Karpas-422 (cell line): Measurements from ENCODE around the gene SASH1. TPM values are rescaled to one million over a fixed set of nuclear protein-coding genes. Genes with fewer than 3 reads are reported as not detected.
A peak's percentile ranks its signal among the peaks of the same experiment; 100 is the strongest.

ENCODE experiments used
- DNase-seq: peaks from one replicate; pipeline ENCODE4 v3.0.0-alpha.2; 2015
- H2AFZ ChIP-seq: fragments of 200-600 bp; sonication (generic); 2 replicates; pipeline ENCODE4 v1.6.1; 2014; ENCODE audit warnings: antibody characterized with exemption, low read length, mixed read lengths
- H3K27ac ChIP-seq: fragments of 200-600 bp; sonication (generic); 2 replicates; pipeline ENCODE4 v1.5.1; 2014; ENCODE audit warnings: mild to moderate bottlenecking, low read length, moderate library complexity
- H3K27me3 ChIP-seq: fragments of 200-600 bp; sonication (generic); 2 replicates; pipeline ENCODE4 v1.6.1; 2014; ENCODE audit warnings: low read length, mixed read lengths
- H3K36me3 ChIP-seq: fragments of 200-600 bp; sonication (generic); 2 replicates; pipeline ENCODE4 v1.6.1; 2014; ENCODE audit warnings: low read length, mixed read lengths; ENCODE audit not compliant: insufficient read depth
- H3K4me1 ChIP-seq: fragments of 200-600 bp; sonication (generic); 2 replicates; pipeline ENCODE4 v1.6.1; 2014; ENCODE audit warnings: mild to moderate bottlenecking, low read length, mixed read lengths
- H3K4me2 ChIP-seq: fragments of 200-600 bp; sonication (generic); 2 replicates; pipeline ENCODE4 v1.6.1; 2014; ENCODE audit warnings: low read length, low read depth, mild to moderate bottlenecking; ENCODE audit not compliant: poor library complexity, severe bottlenecking
- H3K4me3 ChIP-seq: fragments of 200-600 bp; sonication (generic); 2 replicates; pipeline ENCODE4 v1.5.1; 2014; ENCODE audit warnings: mild to moderate bottlenecking, antibody characterized with exemption, low read length, mixed read lengths
- H3K79me2 ChIP-seq: fragments of 200-600 bp; sonication (generic); 2 replicates; pipeline ENCODE4 v1.6.1; 2014; ENCODE audit warnings: mild to moderate bottlenecking, low read length, mixed read lengths
- H3K9ac ChIP-seq: fragments of 200-600 bp; sonication (generic); 2 replicates; pipeline ENCODE4 v1.6.0; 2014; ENCODE audit warnings: low read length
- H3K9me2 ChIP-seq: fragments of 200-600 bp; sonication (generic), shearing (Covaris generic); replicated peaks from 2 replicates; pipeline ENCODE4 v1.6.0; 2014; ENCODE audit warnings: mild to moderate bottlenecking, low read length, moderate library complexity; ENCODE audit not compliant: insufficient read depth
- H3K9me3 ChIP-seq: fragments of 300-700, 200-600 bp; sonication (generic); 2 replicates; pipeline ENCODE4 v1.6.1; 2014; ENCODE audit warnings: low read length, mixed read lengths
- H4K20me1 ChIP-seq: fragments of 200-600 bp; sonication (generic); 2 replicates; pipeline ENCODE4 v1.6.1; 2014; ENCODE audit warnings: mild to moderate bottlenecking, antibody characterized with exemption, low read length, low read depth; ENCODE audit not compliant: insufficient read depth
- total RNA-seq: library from RNA; depleted of rRNA; stranded (reverse); fragments of >200 nt; shearing (Covaris generic); gene quantifications from 2 replicates; pipeline ENCODE4 v1.2.3, GENCODE V29; 2014; ENCODE audit warnings: low replicate concordance

The SASH1 gene
- total RNA-seq, 1 experiment from 2014 or later: 0.15 TPM

- Histone ChIP-seq H3K4me3 (no peak overlapping the region), H3K9me2 (no peaks in the 10 kb centered on the region), H2AFZ (peak overlapping the region; percentile 58), H4K20me1 (no peaks in the 10 kb centered on the region), H3K36me3 (no peaks in the 10 kb centered on the region), H3K9ac (no peak overlapping the region), H3K27ac (no peak overlapping the region), H3K4me2 (no peak overlapping the region), H3K79me2 (no peaks in the 10 kb centered on the region), H3K4me1 (no peaks in the 10 kb centered on the region), H3K27me3 (no peaks in the 10 kb centered on the region), H3K9me3 (no peaks in the 10 kb centered on the region)
- DNase-seq: no peak
Observed at GRCh38 chr6:148440877-148441453, 98.3 kb downstream of the SASH1 start.

DNA sequence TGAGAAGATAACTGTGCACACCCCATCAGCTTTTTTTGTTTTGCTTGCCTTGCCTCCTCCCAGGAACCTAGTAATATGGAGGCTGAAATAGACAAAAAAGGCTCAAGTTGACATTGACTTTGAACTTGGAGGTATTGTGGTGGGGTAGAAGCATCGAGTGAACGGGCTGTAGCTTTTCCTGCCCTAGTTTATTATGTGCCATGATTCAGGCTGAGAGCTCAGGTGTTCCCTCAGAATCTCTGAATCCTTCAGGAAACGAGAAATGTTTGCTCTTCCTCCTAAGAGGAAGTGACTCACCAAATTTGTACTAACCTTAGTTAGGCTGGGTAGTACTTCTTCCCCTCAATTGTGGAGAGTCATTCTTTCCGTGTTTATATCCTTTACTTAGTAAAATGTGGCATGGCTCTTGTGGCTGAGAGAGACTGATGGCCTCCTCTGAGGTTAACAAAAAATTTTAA, 98.8 kb downstream of the SASH1 start:
- Histone ChIP-seq H2AFZ (peak overlapping the region; percentile 58), H3K9ac (no peak overlapping the region), H3K27me3 (no peaks in the 10 kb centered on the region), H3K4me1 (no peaks in the 10 kb centered on the region), H4K20me1 (no peaks in the 10 kb centered on the region), H3K9me2 (no peaks in the 10 kb centered on the region), H3K79me2 (no peaks in the 10 kb centered on the region), H3K27ac (no peak overlapping the region), H3K36me3 (no peaks in the 10 kb centered on the region), H3K4me2 (no peak overlapping the region), H3K4me3 (no peak overlapping the region), H3K9me3 (no peaks in the 10 kb centered on the region)
- DNase-seq: no peak

DNA sequence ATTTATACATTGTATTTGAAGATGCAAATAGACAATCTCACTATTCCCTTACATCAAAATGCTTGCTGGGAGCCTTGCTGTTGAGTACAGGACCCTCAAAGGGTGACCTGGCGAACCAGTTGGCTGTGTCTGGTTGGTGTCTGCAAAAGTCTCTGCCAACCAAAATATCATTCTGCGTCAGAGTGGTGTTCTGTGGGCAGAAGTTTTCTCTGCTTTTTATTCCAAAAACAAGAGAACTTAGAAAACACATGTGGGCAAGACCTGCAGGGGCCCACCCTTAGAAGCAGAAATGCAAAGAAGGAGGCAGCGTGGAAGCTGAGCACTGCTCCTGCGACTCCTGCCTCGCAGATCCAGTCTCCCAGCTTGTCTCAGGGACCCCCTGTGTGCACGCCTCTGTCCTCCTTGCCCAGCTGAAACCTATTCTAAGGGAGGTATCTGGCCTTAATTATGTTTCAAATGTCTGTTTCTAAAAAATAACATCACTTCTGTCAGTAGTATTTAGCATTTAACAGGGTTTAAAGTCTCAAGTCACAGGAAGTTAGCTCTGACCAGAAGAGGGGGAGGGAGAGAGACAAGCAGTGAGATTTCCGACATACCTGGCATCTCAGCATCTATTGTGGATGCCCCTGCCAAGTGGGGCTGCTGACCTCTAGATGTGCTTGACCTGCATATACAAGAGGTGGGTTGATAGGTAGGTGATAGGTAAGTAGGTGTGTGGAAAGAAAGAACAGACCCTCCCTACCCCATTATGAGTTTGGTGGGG, 101.3 kb downstream of the SASH1 start:
- H3K27ac ChIP-seq: no peak overlapping the region
- no peaks in the 10 kb centered on the region for H3K4me1 ChIP-seq
- no peaks in the 10 kb centered on the region for H3K27me3 ChIP-seq
- no peaks in the 10 kb centered on the region for H3K36me3 ChIP-seq
- no peaks in the 10 kb centered on the region for H3K9me2 ChIP-seq
- no peaks in the 10 kb centered on the region for H3K79me2 ChIP-seq
- no peak overlapping the region for H3K4me2 ChIP-seq
- no peak for DNase-seq
- H2AFZ ChIP-seq: no peak overlapping the region
- no peaks in the 10 kb centered on the region for H3K9me3 ChIP-seq
- no peaks in the 10 kb centered on the region for H4K20me1 ChIP-seq
- no peak overlapping the region for H3K9ac ChIP-seq
- no peak overlapping the region for H3K4me3 ChIP-seq

DNA sequence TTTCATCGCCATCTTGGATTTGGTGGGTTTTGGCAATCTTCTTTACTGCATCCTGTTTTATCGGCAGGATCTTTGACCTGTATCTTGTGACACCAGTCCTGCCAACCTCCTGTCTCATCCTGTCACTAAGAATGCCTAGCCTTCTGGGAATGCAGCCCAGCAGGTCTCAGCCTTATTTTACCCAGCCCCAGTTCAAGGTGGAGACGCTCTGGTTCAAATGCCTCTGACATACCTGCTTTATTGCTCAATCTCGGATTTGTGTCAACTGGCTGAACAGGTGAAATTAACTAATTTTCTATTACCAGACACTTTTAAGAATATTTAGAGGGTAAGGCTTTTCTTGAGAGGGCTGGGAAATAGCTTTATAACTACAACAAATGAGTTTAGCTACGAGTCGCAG, 102.5 kb downstream of the SASH1 start:
- Histone ChIP-seq H3K4me1 (no peaks in the 10 kb centered on the region), H3K4me2 (no peak overlapping the region), H3K36me3 (no peaks in the 10 kb centered on the region), H2AFZ (no peak overlapping the region), H3K9me2 (no peaks in the 10 kb centered on the region), H3K27ac (no peak overlapping the region), H3K9ac (no peak overlapping the region), H3K27me3 (no peaks in the 10 kb centered on the region), H3K79me2 (no peaks in the 10 kb centered on the region), H3K9me3 (no peaks in the 10 kb centered on the region), H3K4me3 (no peak overlapping the region), H4K20me1 (no peaks in the 10 kb centered on the region)
- DNase-seq: no peak

GRCh38 chr6:148445620-148446019, 103.0 kb downstream of the SASH1 start:
- no peaks in the 10 kb centered on the region for H3K9me3 ChIP-seq
- no peaks in the 10 kb centered on the region for H3K36me3 ChIP-seq
- H2AFZ ChIP-seq: no peak overlapping the region
- no peaks in the 10 kb centered on the region for H4K20me1 ChIP-seq
- no peak overlapping the region for H3K4me3 ChIP-seq
- no peak overlapping the region for H3K9ac ChIP-seq
- no peaks in the 10 kb centered on the region for H3K4me1 ChIP-seq
- DNase-seq: no peak
- no peak overlapping the region for H3K27ac ChIP-seq
- no peaks in the 10 kb centered on the region for H3K79me2 ChIP-seq
- H3K27me3 ChIP-seq: no peaks in the 10 kb centered on the region
- H3K4me2 ChIP-seq: no peak overlapping the region
- no peaks in the 10 kb centered on the region for H3K9me2 ChIP-seq

- Histone ChIP-seq H3K36me3 (no peaks in the 10 kb centered on the region), H3K9ac (no peak overlapping the region), H3K4me2 (no peak overlapping the region), H3K79me2 (no peaks in the 10 kb centered on the region), H3K4me3 (no peak overlapping the region), H3K9me3 (no peaks in the 10 kb centered on the region), H3K4me1 (no peaks in the 10 kb centered on the region), H3K9me2 (no peaks in the 10 kb centered on the region), H2AFZ (no peak overlapping the region), H3K27me3 (no peaks in the 10 kb centered on the region), H4K20me1 (no peaks in the 10 kb centered on the region), H3K27ac (no peak overlapping the region)
- no peak for DNase-seq
Observed at GRCh38 chr6:148446681-148447080, 104.0 kb downstream of the SASH1 start.

DNA sequence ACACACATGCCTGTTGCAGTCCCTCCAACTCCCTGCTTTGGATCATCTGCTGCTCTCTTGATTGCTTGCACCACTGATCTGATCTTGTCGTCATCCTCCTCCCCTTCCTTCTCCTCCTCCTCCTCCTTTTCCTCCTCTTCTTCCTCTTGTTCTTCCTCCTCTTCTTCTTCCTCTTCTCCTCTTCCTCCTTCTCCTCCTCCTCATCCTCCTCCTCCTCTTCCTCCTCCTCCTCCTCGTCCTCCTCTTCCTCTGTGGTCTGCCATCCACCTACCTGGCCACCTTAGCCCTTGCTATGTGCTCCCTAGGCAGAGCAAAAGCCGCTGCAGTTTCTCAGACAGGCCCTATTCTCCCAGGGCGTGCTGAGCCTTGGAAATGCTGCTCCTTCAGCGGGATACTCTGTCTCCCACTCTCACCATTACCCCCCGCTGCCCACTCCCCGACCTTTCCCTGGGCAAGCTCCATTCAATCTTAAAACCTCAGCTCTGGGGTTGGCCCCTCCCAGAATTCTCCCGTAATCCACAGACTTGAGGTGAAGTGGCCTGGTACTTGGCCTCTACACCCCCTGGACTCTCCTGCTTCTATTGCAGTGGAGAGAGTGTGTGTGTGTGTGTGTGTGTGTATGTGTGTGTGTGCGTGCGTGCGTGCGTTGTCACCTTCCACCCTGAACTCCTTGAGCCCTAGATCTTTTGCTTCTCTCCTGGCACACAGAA, 105.0 kb downstream of the SASH1 start:
- H3K4me1 ChIP-seq: no peaks in the 10 kb centered on the region
- no peaks in the 10 kb centered on the region for H3K79me2 ChIP-seq
- no peak overlapping the region for H3K4me3 ChIP-seq
- H3K9ac ChIP-seq: no peak overlapping the region
- no peaks in the 10 kb centered on the region for H3K9me2 ChIP-seq
- no peaks in the 10 kb centered on the region for H3K36me3 ChIP-seq
- DNase-seq: no peak
- no peaks in the 10 kb centered on the region for H4K20me1 ChIP-seq
- H3K27ac ChIP-seq: no peak overlapping the region
- no peaks in the 10 kb centered on the region for H3K27me3 ChIP-seq
- H2AFZ ChIP-seq: no peak overlapping the region
- no peak overlapping the region for H3K4me2 ChIP-seq
- no peaks in the 10 kb centered on the region for H3K9me3 ChIP-seq

DNA sequence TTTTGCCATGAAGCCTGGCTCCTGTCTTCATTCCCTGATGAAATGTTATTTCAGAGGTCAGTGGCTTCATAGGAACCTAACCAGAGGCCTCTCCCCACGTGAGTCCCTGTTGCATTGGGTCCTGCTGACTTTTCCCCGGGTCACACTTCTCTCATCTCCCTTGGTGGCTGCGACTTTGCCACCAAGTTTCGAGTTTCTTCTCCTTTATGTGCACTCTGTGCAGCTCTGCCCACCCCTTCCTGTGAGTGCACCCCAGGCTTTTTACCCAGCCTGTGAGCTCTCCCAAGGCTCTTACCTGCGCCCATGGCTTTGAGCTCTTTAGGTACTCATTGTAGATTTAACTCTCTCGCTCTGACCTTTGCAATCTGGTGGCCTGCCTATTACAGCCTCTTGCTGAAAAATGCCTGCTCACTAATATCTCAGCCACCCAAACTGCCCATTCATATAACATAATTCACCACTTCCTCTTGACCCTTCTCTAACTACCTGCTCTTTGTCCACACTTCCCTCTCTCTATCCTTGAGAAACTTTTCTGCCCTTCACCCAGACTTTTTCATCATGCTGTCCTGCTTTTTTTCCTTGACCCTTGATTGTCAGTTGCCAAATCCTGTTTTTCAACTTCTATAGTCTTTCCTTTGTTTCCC, 105.9 kb downstream of the SASH1 start:
- no peak for DNase-seq
- Histone ChIP-seq H3K36me3 (no peaks in the 10 kb centered on the region), H3K4me2 (no peak overlapping the region)

More for the DNA sequence above, 105.9 kb downstream of the SASH1 start:
- Histone ChIP-seq H2AFZ (no peak overlapping the region), H3K79me2 (no peaks in the 10 kb centered on the region), H3K4me3 (no peak overlapping the region), H4K20me1 (no peaks in the 10 kb centered on the region), H3K4me1 (no peaks in the 10 kb centered on the region), H3K9me2 (no peaks in the 10 kb centered on the region), H3K27me3 (no peaks in the 10 kb centered on the region), H3K9ac (no peak overlapping the region), H3K27ac (no peak overlapping the region), H3K9me3 (no peaks in the 10 kb centered on the region)
